ENCODE results near the gene CCT2.

The CCT2 gene

DNA sequence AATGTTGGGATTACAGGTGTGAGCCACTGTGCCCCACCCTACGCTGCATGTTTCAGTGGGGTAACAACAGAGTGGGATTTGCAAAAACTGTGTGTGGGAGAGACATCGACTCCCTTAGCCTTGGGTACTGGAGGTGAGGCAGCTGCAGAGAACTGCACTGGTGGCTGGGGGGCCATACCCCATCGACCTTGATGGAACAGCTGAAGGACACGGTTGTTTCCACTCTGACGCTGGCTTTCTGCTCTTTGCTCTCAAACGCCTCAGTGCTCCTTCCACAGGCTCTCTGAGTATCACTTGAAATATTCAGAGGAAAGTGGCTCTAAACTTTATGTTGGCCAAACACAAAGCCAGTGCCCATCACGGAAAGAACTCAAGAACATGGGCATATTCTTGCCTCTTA is 56.3 kb downstream of the CCT2 start:
- DNase-seq (ENCODE audit: low read depth in 1 of 2, low spot score in 1 of 2): no peak

DNA sequence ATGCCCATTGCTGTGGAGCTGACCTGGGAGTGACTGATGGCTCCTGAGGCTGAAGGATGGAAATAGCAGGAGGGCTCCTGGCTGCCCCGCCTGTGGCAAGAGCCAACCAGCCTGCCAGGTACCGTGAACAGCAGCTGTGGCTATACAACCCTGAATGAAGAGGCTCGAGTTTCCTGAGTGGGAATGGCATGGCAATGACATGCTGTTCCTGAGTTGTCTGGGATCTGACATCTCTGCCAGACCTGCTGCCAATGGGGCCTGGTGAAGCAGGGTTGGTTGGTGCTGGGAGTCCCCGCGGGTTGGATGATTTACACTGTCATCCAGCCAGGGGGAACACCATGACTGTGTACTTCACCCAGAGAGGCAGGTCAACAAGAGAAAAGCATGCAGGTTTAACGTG is 57.3 kb downstream of the CCT2 start:
- no peak for DNase-seq (ENCODE audit: low read depth in 1 of 2, low spot score in 1 of 2)

DNA sequence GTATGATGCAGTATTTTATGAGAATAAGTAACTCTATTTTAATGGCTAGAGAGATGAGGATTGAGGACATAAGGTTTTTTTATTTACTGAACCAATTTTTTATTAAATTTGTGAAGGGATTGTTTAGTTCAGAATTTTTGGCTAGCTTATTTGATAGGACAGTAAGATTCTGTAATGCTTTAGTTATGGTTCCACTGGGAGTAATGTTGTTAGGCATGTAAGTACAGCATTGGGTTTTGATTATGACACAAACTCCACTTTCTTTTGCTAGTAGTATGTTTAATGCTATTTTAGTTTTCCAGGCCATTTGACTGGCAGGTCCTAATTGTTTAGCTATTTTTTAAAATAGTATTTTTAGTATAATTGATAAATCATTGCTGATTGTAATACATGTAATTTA is 59.3 kb downstream of the CCT2 start:
- DNase-seq (ENCODE audit: low read depth in 1 of 2, low spot score in 1 of 2): no peak

DNA sequence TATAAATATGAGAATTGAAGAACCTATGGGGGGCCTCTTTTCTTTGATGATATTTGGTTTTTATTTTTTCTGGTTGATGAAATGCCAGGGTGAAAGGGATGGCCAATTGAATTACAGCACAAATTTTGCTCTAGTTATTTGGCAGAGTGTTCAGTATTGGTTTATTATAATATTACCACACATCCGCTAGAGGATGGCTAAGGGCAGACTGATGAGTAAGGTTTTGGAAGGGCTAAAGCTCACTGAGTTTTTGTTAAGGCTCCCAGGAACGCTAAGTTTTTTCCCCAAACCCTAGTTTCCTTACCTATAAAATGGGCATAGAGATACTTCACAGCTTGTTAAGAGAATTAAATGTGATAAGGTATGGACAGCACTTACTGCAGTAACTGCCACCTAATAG is 59.8 kb downstream of the CCT2 start:
- no peak for DNase-seq (ENCODE audit: low read depth in 1 of 2, low spot score in 1 of 2)

DNA sequence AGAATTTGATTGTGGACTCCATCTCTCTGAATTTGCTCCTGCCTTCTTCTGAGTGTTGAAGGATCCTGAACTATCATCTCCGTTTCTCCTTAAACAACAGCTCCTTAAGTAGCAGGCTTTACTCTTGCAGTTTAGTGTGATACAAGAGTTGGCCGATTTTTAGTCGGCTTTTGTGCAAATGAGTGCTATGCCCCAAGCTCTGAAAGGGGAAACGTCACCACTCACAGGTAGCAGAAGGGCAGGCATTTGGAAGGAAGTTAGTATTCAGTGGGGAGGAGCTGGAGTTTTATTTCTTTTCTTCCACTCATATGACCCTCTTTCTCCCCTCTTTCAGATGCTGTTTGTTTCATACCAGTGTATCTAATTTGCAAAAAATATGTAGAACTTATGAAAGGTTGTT is 61.9 kb downstream of the CCT2 start:
- no peak for DNase-seq (ENCODE audit: low read depth in 1 of 2, low spot score in 1 of 2)

DNA sequence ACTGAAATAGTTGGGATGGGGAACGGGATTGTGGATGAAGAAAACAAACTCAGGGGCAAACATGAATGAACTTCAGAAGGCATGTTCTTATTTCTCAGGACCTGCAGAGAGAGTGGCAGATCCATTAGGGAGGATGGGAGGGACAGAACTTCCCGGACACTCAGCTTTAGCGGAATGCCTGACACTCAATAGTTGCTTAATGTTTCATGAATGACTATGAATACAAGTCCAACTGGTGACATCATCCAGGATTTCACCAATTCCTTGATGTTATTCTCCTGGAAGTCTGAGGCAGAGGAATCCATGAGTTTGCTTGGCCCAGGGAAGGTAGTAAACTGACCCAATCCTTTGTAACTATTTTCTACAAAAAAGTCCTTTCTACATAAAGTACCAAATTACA is 63.2 kb downstream of the CCT2 start:
- DNase-seq (ENCODE audit: low read depth in 1 of 2, low spot score in 1 of 2): no peak

DNA sequence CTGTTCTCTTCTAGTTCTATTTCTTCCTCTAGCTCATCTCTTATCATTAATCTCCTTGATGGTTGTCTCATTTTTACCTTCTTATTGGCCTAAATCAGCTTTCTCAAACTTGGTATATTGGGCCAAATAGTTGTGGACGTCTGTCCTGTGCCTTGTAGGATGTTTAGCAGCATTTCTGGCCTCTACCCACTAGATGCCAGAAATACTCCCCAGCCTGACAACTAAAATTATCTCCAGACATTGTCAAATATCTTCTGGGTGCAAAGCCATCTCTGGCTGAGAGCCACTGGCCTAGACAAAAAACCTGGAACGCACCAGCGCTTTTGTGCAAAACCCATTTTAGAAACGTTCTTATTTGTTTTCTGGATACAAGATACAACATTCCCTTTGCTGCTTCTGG is 64.3 kb downstream of the CCT2 start:
- DNase-seq (ENCODE audit: low read depth in 1 of 2, low spot score in 1 of 2): no peak

All from activated T-helper 1 cell treated with anti-CD3 and anti-CD28 coated beads, Interleukin-2, amount 50 U/mL, for 16 hours (primary cell).